K562 (cell line): ENCODE measurements around the gene ZC3H10. TPM values are rescaled to one million over a fixed set of nuclear protein-coding genes. Genes with fewer than 3 reads are reported as not detected.

ENCODE experiments used
- DDX20 ChIP-seq: fragments of 450-650 bp; IDR thresholded peaks from 2 replicates; pipeline ENCODE4 v1.6.1; 2016; ENCODE audit warnings: missing genetic modification characterization, low read depth, mild to moderate bottlenecking, missing compliant biosample characterization, moderate library complexity
- NCOA4 ChIP-seq: fragments of 450-650 bp; IDR thresholded peaks from 2 replicates; pipeline ENCODE4 v1.6.1; 2018; ENCODE audit warnings: mild to moderate bottlenecking; ENCODE audit not compliant: partially characterized antibody
- RBBP5 ChIP-seq: fragments of 200-600 bp; sonication (generic); IDR thresholded peaks from 2 replicates; pipeline ENCODE4 v1.6.1; 2012; ENCODE audit warnings: borderline replicate concordance, mild to moderate bottlenecking, low read length, control low read depth, inconsistent platforms; ENCODE audit not compliant: insufficient read depth, poor library complexity, severe bottlenecking
- RFX5 ChIP-seq: IDR thresholded peaks from 2 replicates; pipeline ENCODE4 v1.6.1; 2011; ENCODE audit warnings: low read depth, mild to moderate bottlenecking, improper control_type of control experiment, low read length
- STAT5A ChIP-seq: IDR thresholded peaks from 2 replicates; pipeline ENCODE4 v1.6.1; 2012; ENCODE audit warnings: low read length, inconsistent platforms, borderline replicate concordance
- TAF1 ChIP-seq: IDR thresholded peaks from 2 replicates; pipeline ENCODE4 v1.6.1; 2011; ENCODE audit warnings: mild to moderate bottlenecking, low read length, moderate library complexity; ENCODE audit not compliant: insufficient read depth, control insufficient read depth, severe bottlenecking; ENCODE audit errors: extremely low read depth
- ZNF124 ChIP-seq: sonication (generic); formaldehyde crosslinking; IDR thresholded peaks from 2 replicates; pipeline ENCODE4 v1.8.1; 2022; ENCODE audit warnings: missing genetic modification reagents
- polyA plus RNA-seq, 8 experiments: library from polyadenylated mRNA; depleted of rRNA in 4 of 8; stranded (reverse) in 5 of 8; unstranded in 3 of 8; fragments of >200 nt; fragmentation: Nextera tagmentation in 2 of 8; fragmentation: Illumina TruSeq in 1 of 8; extraction: Ambion mirVana in 2 of 8; extraction: Trizol in 1 of 8; gene quantifications; 2 replicates each; pipeline versions ENCODE4 v1.2.1 to v1.2.3, GENCODE V29; 2011 to 2014; ENCODE audit warnings: inconsistent platforms in 1 of 8, missing spikeins in 1 of 8
- total RNA-seq, 7 experiments: library from RNA; depleted of rRNA in 6 of 7; stranded (reverse); fragments of >200 nt in 6 of 7; fragmentation: Illumina TruSeq in 2 of 7; extraction: Trizol in 2 of 7; gene quantifications; 2 replicates each; pipeline versions ENCODE4 v1.2.1 to v1.2.3, GENCODE V29; 2011 to 2021; ENCODE audit warnings: low replicate concordance in 1 of 7
- TF ChIP-seq, protein P1 (sequence below): fragments of 450-650 bp; formaldehyde crosslinking; IDR thresholded peaks from 2 replicates; pipeline ENCODE4 v1.4.0; 2022; ENCODE audit warnings: missing genetic modification characterization
- TF ChIP-seq, protein P2 (sequence below), 2 experiments: fragments of 450-650 bp in 1 of 2; sonication (generic) in 1 of 2; formaldehyde crosslinking in 1 of 2; IDR thresholded peaks; 2 replicates each; pipeline versions ENCODE4 v1.7.1 to v1.9.0; 2016 to 2022; ENCODE audit warnings: inconsistent platforms in 1 of 2, mild to moderate bottlenecking in 1 of 2, missing genetic modification reagents in 1 of 2
- TF ChIP-seq, protein P3 (sequence below): fragments of 450-650 bp; IDR thresholded peaks from 2 replicates; pipeline ENCODE4 v1.6.1; 2016

ZC3H10 gene
- total and polyA plus RNA-seq, 9 of the 15 experiments (the other 6 are each of a cell fraction or from before 2014, with no cell fraction given): 0.31 to 4.1 (median 1.6) TPM

DNA sequence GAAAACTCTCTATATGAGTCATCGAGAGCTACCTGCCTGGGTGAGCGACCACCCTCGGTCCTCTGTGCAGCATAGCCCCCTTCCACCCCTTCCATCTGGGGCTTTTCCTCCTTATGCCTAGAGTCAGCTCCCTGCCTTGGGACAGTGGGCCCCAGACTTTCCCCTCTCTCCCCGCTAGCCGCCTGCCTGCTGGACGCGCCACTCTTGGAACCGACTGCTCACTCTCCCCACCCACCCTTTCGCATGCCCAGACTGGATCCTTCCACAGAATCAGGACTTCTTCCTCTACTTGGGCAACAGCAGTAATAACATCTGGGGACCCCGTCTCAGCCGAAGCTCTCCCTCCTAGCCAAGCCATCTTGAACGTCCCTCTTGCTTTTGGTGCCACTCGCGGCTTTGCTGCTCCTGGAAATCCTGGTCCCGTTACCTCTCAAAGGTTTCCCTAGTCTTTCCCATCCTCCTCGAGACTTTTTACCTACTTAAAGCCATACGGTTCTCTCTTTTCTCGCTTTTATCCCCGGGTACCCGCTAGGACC lies 10.7 kb downstream of the ZC3H10 start (continued):
- TF ChIP-seq TAF1 (no peak), ZNF124 (no peak), RBBP5 (peak; percentile 36), DDX20 (tag) (no peak), RFX5 (no peak), NCOA4 (no peak), STAT5A (no peak)
- TF ChIP-seq, protein P1, sequence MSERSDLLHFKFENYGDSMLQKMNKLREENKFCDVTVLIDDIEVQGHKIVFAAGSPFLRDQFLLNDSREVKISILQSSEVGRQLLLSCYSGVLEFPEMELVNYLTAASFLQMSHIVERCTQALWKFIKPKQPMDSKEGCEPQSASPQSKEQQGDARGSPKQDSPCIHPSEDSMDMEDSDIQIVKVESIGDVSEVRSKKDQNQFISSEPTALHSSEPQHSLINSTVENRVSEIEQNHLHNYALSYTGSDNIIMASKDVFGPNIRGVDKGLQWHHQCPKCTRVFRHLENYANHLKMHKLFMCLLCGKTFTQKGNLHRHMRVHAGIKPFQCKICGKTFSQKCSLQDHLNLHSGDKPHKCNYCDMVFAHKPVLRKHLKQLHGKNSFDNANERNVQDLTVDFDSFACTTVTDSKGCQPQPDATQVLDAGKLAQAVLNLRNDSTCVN: no peak
- TF ChIP-seq, protein P2, sequence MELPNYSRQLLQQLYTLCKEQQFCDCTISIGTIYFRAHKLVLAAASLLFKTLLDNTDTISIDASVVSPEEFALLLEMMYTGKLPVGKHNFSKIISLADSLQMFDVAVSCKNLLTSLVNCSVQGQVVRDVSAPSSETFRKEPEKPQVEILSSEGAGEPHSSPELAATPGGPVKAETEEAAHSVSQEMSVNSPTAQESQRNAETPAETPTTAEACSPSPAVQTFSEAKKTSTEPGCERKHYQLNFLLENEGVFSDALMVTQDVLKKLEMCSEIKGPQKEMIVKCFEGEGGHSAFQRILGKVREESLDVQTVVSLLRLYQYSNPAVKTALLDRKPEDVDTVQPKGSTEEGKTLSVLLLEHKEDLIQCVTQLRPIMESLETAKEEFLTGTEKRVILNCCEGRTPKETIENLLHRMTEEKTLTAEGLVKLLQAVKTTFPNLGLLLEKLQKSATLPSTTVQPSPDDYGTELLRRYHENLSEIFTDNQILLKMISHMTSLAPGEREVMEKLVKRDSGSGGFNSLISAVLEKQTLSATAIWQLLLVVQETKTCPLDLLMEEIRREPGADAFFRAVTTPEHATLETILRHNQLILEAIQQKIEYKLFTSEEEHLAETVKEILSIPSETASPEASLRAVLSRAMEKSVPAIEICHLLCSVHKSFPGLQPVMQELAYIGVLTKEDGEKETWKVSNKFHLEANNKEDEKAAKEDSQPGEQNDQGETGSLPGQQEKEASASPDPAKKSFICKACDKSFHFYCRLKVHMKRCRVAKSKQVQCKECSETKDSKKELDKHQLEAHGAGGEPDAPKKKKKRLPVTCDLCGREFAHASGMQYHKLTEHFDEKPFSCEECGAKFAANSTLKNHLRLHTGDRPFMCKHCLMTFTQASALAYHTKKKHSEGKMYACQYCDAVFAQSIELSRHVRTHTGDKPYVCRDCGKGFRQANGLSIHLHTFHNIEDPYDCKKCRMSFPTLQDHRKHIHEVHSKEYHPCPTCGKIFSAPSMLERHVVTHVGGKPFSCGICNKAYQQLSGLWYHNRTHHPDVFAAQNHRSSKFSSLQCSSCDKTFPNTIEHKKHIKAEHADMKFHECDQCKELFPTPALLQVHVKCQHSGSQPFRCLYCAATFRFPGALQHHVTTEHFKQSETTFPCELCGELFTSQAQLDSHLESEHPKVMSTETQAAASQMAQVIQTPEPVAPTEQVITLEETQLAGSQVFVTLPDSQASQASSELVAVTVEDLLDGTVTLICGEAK (IDR thresholded peaks at IDR 0.05): peak; percentile 27; the same call in 1 of the 2 replicates
- TF ChIP-seq, protein P2 (CRISPR knock-in tag; IDR thresholded peaks at IDR 0.05): no peak
- TF ChIP-seq, protein P3, sequence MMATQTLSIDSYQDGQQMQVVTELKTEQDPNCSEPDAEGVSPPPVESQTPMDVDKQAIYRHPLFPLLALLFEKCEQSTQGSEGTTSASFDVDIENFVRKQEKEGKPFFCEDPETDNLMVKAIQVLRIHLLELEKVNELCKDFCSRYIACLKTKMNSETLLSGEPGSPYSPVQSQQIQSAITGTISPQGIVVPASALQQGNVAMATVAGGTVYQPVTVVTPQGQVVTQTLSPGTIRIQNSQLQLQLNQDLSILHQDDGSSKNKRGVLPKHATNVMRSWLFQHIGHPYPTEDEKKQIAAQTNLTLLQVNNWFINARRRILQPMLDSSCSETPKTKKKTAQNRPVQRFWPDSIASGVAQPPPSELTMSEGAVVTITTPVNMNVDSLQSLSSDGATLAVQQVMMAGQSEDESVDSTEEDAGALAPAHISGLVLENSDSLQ: no peak
